ENCODE data around the gene CDH23. TPM values are rescaled to one million over a fixed set of nuclear protein-coding genes. Genes with fewer than 3 reads are reported as not detected.

CDH23 gene
- total and polyA plus RNA-seq, 7 donors = 1.00 to 3.8 (median 1.9) TPM

- Histone ChIP-seq H3K36me3 (ENCODE audit: insufficient read depth in 1 of 2, low read depth in 1 of 2) (no peaks in the 10 kb centered on the region), H3K27me3 (ENCODE audit: insufficient read depth in 3 of 3, low read length in 2 of 3) (no peaks in the 10 kb centered on the region), H3K27ac (no peak overlapping the region), H3K9me3 (no peaks in the 10 kb centered on the region), H3K4me3 (no peak overlapping the region), H3K4me1 (peaks cover 8% of the 10 kb centered on the region)
- WGBS, 3 donors = 92 to 96% (median 94%) methylated on average over 5 of the region's 5 CpGs
- intact Hi-C loops (cut with DNase I) = loop anchor here in 1 of 2 donors (10.0 kb wide), 2 partner anchors 216 to 286 kb away; partner anchors contain the start of gene SLC29A3
- no peak for ATAC-seq
- no peak for DNase-seq
- TF ChIP-seq CTCF (IDR thresholded peaks at IDR 0.05) = no peak
Observed at GRCh38 chr10:71601273-71601672, 204.6 kb downstream of the CDH23 start.

GRCh38 chr10:71603150-71603549, 206.4 kb downstream of the CDH23 start:
- intact Hi-C loops (cut with DNase I) = loop anchor here in 1 of 2 donors (10.0 kb wide), 2 partner anchors 218 to 288 kb away; partner anchors contain the start of gene SLC29A3
- 56 to 72% (median 57%) methylated on average over 7 of the region's 7 CpGs for WGBS, 3 donors

GRCh38 chr10:71603754-71604153, 207.0 kb downstream of the CDH23 start:
- no peak for TF ChIP-seq CTCF (IDR thresholded peaks at IDR 0.05)
- no peaks in the 10 kb centered on the region for H3K4me1 ChIP-seq

More at GRCh38 chr10:71603150-71603549, 206.4 kb downstream of the CDH23 start:
- H3K27me3 ChIP-seq (ENCODE audit: insufficient read depth in 3 of 3, low read length in 2 of 3) = no peaks in the 10 kb centered on the region
- no peak for ATAC-seq
- no peak overlapping the region for H3K4me3 ChIP-seq
- no peaks in the 10 kb centered on the region for H3K9me3 ChIP-seq
- no peak for TF ChIP-seq CTCF (IDR thresholded peaks at IDR 0.05)
- H3K36me3 ChIP-seq (ENCODE audit: insufficient read depth in 1 of 2, low read depth in 1 of 2) = no peaks in the 10 kb centered on the region
- H3K4me1 ChIP-seq = peaks cover 3% of the 10 kb centered on the region
- no peak overlapping the region for H3K27ac ChIP-seq
- DNase-seq = no peak

GRCh38 chr10:71604324-71605018, 207.8 kb downstream of the CDH23 start:
- Histone ChIP-seq H3K4me3 (no peak overlapping the region), H3K9me3 (no peaks in the 10 kb centered on the region), H3K4me1 (no peaks in the 10 kb centered on the region), H3K27ac (no peak overlapping the region), H3K36me3 (ENCODE audit: insufficient read depth in 1 of 2, low read depth in 1 of 2) (no peaks in the 10 kb centered on the region), H3K27me3 (ENCODE audit: insufficient read depth in 3 of 3, low read length in 2 of 3) (no peaks in the 10 kb centered on the region)
- no peak for DNase-seq
- no peak for TF ChIP-seq CTCF (IDR thresholded peaks at IDR 0.05)
- WGBS, 3 donors = 88 to 94% (median 89%) methylated on average over 8 of the region's 8 CpGs
- no peak for ATAC-seq
- intact Hi-C loops (cut with DNase I) = loop anchor here (5.0 to 10.0 kb wide), 3 partner anchors 207 to 290 kb away; partner anchors contain the start of genes CDH23 (in 1 of the 2) and SLC29A3 (in 1 of the 2)

More at GRCh38 chr10:71603754-71604153, 207.0 kb downstream of the CDH23 start:
- Histone ChIP-seq H3K27ac (no peak overlapping the region), H3K4me3 (no peak overlapping the region), H3K36me3 (ENCODE audit: insufficient read depth in 1 of 2, low read depth in 1 of 2) (no peaks in the 10 kb centered on the region), H3K9me3 (no peaks in the 10 kb centered on the region), H3K27me3 (ENCODE audit: insufficient read depth in 3 of 3, low read length in 2 of 3) (no peaks in the 10 kb centered on the region)
- DNase-seq (no peak), ATAC-seq (no peak)
- intact Hi-C loops (cut with DNase I) = loop anchor here in 1 of 2 donors (10.0 kb wide), 2 partner anchors 219 to 289 kb away; partner anchors contain the start of gene SLC29A3
- WGBS, 3 donors = 91 to 93% (median 93%) methylated on average over 4 of the region's 4 CpGs

Measured in psoas muscle (tissue), 8 donors.